GM18909 (cell line): ENCODE data around the gene SINHCAF.

Source experiments
- ATAC-seq: cut with Tn5 transposase; IDR thresholded peaks from one replicate; pipeline ENCODE4 v1.9.1; 2021; ENCODE audit warnings: mild to moderate bottlenecking; ENCODE audit not compliant: unreplicated experiment, poor library complexity

The SINHCAF gene

GRCh38 chr12:31235868-31236395 is 90.0 kb downstream of the SINHCAF start:
- no peak for ATAC-seq

DNA sequence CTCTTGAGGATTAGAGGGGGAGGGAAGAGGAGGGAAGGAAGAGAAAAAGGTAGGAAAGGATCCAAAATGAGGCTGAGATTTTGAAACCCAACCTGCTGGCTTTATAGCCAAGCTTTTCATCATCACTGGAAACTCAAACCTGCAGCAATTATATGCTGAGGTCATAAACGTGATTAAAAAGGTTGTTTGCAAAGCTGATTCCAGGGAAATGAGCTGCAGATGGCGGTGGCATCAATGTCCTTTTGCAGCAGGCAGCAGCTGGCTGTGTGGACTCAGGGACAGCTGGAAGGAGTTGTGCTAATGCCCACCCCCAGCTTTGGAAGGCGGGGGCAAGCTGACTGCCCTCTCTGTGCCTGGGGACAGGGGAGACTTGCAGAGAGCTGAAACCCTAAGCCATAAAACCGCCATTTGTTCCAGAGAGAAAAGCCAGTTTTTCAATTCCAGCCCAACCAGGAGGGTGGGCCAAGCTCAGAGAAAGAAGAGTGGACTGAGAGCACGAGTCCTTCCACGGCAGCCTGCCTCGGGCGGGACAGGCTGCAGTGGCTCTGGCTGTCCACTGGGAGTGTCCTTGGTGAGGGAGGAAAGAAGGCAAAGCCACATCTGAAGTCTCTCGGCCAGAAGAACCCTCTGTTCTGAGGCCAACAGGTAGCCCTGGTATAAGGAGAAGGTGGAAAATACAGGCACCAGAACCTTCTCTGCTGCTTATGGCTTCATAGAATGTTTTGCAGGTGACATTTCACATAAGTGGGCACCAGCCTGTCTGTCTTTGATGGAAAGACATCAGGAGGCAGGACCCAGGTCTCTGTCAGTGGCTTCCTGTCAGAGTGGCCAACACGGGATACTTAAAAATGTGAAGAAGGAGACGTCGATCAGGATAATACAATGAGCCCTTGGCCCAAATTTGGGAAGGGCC is 90.7 kb downstream of the SINHCAF start:
- no peak for ATAC-seq

- ATAC-seq = no peak
Measured at GRCh38 chr12:31234053-31234840, 91.7 kb downstream of the SINHCAF start.

- no peak for ATAC-seq
Measured at GRCh38 chr12:31233061-31233730, 92.8 kb downstream of the SINHCAF start.

DNA sequence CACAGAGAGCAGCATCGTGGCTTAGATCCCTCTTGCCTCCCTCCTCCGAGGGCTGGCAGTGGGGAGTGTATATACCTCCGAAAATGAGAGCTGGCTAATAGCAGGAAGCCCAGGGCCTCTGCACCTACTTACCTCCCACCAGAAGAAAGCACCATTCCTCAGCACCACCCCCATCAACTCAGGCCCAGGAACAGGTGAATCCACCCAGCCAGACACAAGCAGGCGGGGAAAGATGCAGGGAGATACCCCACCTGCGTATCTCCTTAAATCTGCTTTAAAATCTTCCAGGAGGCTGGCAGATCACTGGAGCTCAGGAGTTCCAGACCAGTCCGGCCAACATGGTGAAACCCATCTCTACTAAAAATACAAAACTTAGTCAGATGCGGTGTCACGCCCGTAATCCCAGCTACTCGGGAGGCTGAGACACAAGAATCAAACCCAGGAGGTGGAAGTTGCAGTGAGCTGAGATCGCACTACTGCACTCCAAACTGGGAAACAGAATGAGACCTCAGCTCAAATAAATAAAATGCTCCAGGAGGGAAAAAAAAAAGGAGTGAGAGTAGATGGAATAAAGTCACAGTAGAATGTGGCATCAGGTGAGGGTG is 93.5 kb downstream of the SINHCAF start:
- no peak for ATAC-seq

GRCh38 chr12:31231611-31232360 is 94.2 kb downstream of the SINHCAF start:
- ATAC-seq = no peak
